HepG2 (cell line): ENCODE measurements around the gene NNAT. TPM values are rescaled to one million over a fixed set of nuclear protein-coding genes. Genes with fewer than 3 reads are reported as not detected.
A peak's percentile ranks its signal among the peaks of the same experiment; 100 is the strongest.

Source experiments
- AHR ChIP-seq: IDR thresholded peaks from 2 replicates; pipeline ENCODE4 v1.6.1; 2018; ENCODE audit warnings: missing genetic modification reagents, missing compliant biosample characterization
- BRF2 ChIP-seq: sonication (generic); formaldehyde crosslinking; IDR thresholded peaks from 2 replicates; pipeline ENCODE4 v1.8.1; 2022; ENCODE audit warnings: mild to moderate bottlenecking, missing genetic modification reagents
- ERF ChIP-seq: IDR thresholded peaks from 2 replicates; pipeline ENCODE4 v1.6.1; 2018; ENCODE audit warnings: missing biosample characterization, missing genetic modification reagents
- GLI4 ChIP-seq: sonication (generic); formaldehyde crosslinking; IDR thresholded peaks from 2 replicates; pipeline ENCODE4 v1.5.1; 2020; ENCODE audit warnings: missing genetic modification reagents, mild to moderate bottlenecking, moderate library complexity, borderline replicate concordance
- GZF1 ChIP-seq: sonication (generic); formaldehyde crosslinking; IDR thresholded peaks from 2 replicates; pipeline ENCODE4 v1.5.1; 2020; ENCODE audit warnings: mild to moderate bottlenecking, missing genetic modification reagents
- HNRNPH1 ChIP-seq: fragments of 200-400 bp; formaldehyde crosslinking; optimal IDR thresholded peaks from 2 replicates; pipeline ENCODE3; 2017; ENCODE audit warnings: mild to moderate bottlenecking, low read depth, low read length
- KAT2B ChIP-seq: fragments of 150-350 bp; IDR thresholded peaks from 2 replicates; pipeline ENCODE4 v1.6.1; 2014; ENCODE audit warnings: low read depth, low read length, borderline replicate concordance
- NR2F2 ChIP-seq: IDR thresholded peaks from 2 replicates; pipeline ENCODE4 v1.6.1; 2012; ENCODE audit warnings: low read depth, inconsistent platforms, borderline replicate concordance
- PHF8 ChIP-seq: sonication (generic); formaldehyde crosslinking; IDR thresholded peaks from 2 replicates; pipeline ENCODE4 v1.5.0; 2020; ENCODE audit warnings: missing genetic modification reagents
- SALL1 ChIP-seq: sonication (generic); formaldehyde crosslinking; IDR thresholded peaks from 2 replicates; pipeline ENCODE4 v1.8.0; 2022; ENCODE audit warnings: mild to moderate bottlenecking, missing genetic modification reagents
- ZFP62 ChIP-seq: sonication (generic); formaldehyde crosslinking; IDR thresholded peaks from 2 replicates; pipeline ENCODE4 v1.4.0; 2020; ENCODE audit warnings: missing genetic modification reagents
- ZMYM4 ChIP-seq: sonication (generic); formaldehyde crosslinking; IDR thresholded peaks from 2 replicates; pipeline ENCODE4 v1.8.1; 2023; ENCODE audit warnings: mild to moderate bottlenecking, missing genetic modification reagents
- ZNF138 ChIP-seq: sonication (generic); formaldehyde crosslinking; IDR thresholded peaks from 2 replicates; pipeline ENCODE4 v1.5.0; 2020; ENCODE audit warnings: mild to moderate bottlenecking, low read depth, missing genetic modification reagents
- ZNF670 ChIP-seq: sonication (generic); formaldehyde crosslinking; IDR thresholded peaks from 2 replicates; pipeline ENCODE4 v1.8.0; 2022; ENCODE audit warnings: mild to moderate bottlenecking, missing genetic modification reagents, borderline replicate concordance
- ZNF691 ChIP-seq: sonication (generic); formaldehyde crosslinking; IDR thresholded peaks from 2 replicates; pipeline ENCODE4 v1.4.0; 2020; ENCODE audit warnings: missing genetic modification reagents, low read depth, mild to moderate bottlenecking, borderline replicate concordance
- polyA plus RNA-seq, 8 experiments: library from polyadenylated mRNA; depleted of rRNA in 3 of 8; stranded (reverse) in 7 of 8; unstranded in 1 of 8; fragments of >200 nt; fragmentation: Illumina TruSeq in 4 of 8; extraction: Trizol in 4 of 8; gene quantifications; 2 replicates each; pipeline versions ENCODE4 v1.2.1 to v1.2.3, GENCODE V29; 2011 to 2016; ENCODE audit warnings: low read depth in 4 of 8, missing spikeins in 1 of 8, mixed read lengths in 1 of 8; ENCODE audit not compliant: insufficient read depth in 1 of 8
- total RNA-seq, 5 experiments: library from RNA; depleted of rRNA; stranded (reverse); fragments of >200 nt; fragmentation: Illumina TruSeq; extraction: Trizol; gene quantifications; 2 replicates each; pipeline ENCODE4 v1.2.3, GENCODE V29; 2016; ENCODE audit warnings: low read depth in 1 of 5
- TF ChIP-seq, protein P1 (sequence below): sonication (generic); formaldehyde crosslinking; IDR thresholded peaks from 2 replicates; pipeline ENCODE4 v1.4.0; 2020; ENCODE audit warnings: missing genetic modification reagents, mild to moderate bottlenecking, borderline replicate concordance
- TF ChIP-seq, protein P2 (sequence below): sonication (generic); formaldehyde crosslinking; conservative IDR thresholded peaks from 2 replicates; pipeline ENCODE4 v1.5.0; 2020; ENCODE audit warnings: missing genetic modification reagents
- TF ChIP-seq, protein P3 (sequence below): sonication (generic); formaldehyde crosslinking; IDR thresholded peaks from 2 replicates; pipeline ENCODE4 v1.8.1; 2023; ENCODE audit warnings: missing genetic modification reagents, mild to moderate bottlenecking, borderline replicate concordance
- TF ChIP-seq, protein P4 (sequence below): sonication (generic); formaldehyde crosslinking; conservative IDR thresholded peaks from 2 replicates; pipeline ENCODE4 v1.4.0; 2020; ENCODE audit warnings: mild to moderate bottlenecking, missing genetic modification reagents, moderate library complexity

Gene NNAT
- total and polyA plus RNA-seq, 2 of the 13 experiments (the other 11 are each of a cell fraction or from before 2014, with no cell fraction given), result not detected

DNA sequence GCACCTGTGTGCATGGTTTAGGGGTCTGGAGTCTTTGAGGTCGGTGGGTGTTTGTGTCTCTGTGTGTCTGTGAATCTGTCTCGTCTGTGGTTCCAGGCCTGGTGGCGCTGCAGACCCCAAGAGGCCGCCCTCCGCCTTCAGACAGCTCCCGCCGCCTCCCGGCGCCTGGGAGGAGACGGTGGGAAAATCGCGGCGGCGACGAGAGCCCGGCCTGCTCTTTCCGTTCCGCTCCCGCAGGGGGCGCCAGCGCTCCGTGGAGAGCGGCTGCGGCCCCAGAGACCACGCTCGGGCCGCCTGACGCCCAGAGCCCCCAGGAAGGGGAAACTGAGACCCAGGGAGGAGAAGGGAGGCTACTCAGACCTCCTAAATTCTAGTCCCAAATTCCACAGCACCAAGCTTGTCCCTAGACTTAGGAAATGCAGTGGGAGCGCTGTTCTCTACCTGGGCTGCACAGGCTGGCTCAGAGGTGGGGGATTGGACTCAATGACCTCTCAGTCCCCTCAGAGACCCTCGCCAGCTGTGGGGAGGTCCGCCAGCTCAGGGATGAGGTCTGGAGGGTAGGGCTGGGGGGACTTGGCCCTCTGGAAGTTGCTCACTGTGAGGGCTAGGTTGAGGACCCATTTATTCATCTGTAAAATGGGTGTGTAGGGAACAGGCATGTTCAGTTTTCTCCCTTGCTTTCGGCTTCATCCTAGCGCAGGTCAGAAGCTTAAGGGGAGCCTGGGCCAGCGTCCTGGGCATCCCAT, 43.5 kb downstream of the NNAT start (continued):
- TF ChIP-seq GZF1 (CRISPR knock-in tag), result no peak
- TF ChIP-seq, protein P1, sequence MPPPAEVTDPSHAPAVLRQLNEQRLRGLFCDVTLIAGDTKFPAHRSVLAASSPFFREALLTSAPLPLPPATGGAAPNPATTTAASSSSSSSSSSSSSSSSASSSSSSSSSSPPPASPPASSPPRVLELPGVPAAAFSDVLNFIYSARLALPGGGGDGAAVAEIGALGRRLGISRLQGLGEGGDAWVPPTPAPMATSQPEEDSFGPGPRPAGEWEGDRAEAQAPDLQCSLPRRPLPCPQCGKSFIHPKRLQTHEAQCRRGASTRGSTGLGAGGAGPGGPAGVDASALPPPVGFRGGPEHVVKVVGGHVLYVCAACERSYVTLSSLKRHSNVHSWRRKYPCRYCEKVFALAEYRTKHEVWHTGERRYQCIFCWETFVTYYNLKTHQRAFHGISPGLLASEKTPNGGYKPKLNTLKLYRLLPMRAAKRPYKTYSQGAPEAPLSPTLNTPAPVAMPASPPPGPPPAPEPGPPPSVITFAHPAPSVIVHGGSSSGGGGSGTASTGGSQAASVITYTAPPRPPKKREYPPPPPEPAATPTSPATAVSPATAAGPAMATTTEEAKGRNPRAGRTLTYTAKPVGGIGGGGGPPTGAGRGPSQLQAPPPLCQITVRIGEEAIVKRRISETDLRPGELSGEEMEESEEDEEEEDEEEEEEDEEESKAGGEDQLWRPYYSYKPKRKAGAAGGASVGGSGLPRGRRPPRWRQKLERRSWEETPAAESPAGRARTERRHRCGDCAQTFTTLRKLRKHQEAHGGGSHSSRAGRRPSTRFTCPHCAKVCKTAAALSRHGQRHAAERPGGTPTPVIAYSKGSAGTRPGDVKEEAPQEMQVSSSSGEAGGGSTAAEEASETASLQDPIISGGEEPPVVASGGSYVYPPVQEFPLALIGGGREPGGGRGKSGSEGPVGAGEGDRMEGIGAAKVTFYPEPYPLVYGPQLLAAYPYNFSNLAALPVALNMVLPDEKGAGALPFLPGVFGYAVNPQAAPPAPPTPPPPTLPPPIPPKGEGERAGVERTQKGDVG (CRISPR knock-in tag), result no peak
- no peak for TF ChIP-seq KAT2B
- TF ChIP-seq, protein P2, sequence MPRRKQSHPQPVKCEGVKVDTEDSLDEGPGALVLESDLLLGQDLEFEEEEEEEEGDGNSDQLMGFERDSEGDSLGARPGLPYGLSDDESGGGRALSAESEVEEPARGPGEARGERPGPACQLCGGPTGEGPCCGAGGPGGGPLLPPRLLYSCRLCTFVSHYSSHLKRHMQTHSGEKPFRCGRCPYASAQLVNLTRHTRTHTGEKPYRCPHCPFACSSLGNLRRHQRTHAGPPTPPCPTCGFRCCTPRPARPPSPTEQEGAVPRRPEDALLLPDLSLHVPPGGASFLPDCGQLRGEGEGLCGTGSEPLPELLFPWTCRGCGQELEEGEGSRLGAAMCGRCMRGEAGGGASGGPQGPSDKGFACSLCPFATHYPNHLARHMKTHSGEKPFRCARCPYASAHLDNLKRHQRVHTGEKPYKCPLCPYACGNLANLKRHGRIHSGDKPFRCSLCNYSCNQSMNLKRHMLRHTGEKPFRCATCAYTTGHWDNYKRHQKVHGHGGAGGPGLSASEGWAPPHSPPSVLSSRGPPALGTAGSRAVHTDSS, result no peak
- TF ChIP-seq HNRNPH1, result no peak
- TF ChIP-seq, protein P3, sequence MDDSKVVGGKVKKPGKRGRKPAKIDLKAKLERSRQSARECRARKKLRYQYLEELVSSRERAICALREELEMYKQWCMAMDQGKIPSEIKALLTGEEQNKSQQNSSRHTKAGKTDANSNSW (CRISPR knock-in tag), result no peak
- no peak for TF ChIP-seq BRF2 (CRISPR knock-in tag)
- TF ChIP-seq ERF, result peak; percentile 62; the same call in 1 of the 2 replicates
- TF ChIP-seq AHR (CRISPR knock-in tag), result no peak
- no peak for TF ChIP-seq GLI4
- no peak for TF ChIP-seq ZFP62 (CRISPR knock-in tag)
- TF ChIP-seq PHF8 (CRISPR knock-in tag), result no peak
- TF ChIP-seq NR2F2, result no peak
- TF ChIP-seq ZNF138 (CRISPR knock-in tag), result no peak
- TF ChIP-seq, protein P4, sequence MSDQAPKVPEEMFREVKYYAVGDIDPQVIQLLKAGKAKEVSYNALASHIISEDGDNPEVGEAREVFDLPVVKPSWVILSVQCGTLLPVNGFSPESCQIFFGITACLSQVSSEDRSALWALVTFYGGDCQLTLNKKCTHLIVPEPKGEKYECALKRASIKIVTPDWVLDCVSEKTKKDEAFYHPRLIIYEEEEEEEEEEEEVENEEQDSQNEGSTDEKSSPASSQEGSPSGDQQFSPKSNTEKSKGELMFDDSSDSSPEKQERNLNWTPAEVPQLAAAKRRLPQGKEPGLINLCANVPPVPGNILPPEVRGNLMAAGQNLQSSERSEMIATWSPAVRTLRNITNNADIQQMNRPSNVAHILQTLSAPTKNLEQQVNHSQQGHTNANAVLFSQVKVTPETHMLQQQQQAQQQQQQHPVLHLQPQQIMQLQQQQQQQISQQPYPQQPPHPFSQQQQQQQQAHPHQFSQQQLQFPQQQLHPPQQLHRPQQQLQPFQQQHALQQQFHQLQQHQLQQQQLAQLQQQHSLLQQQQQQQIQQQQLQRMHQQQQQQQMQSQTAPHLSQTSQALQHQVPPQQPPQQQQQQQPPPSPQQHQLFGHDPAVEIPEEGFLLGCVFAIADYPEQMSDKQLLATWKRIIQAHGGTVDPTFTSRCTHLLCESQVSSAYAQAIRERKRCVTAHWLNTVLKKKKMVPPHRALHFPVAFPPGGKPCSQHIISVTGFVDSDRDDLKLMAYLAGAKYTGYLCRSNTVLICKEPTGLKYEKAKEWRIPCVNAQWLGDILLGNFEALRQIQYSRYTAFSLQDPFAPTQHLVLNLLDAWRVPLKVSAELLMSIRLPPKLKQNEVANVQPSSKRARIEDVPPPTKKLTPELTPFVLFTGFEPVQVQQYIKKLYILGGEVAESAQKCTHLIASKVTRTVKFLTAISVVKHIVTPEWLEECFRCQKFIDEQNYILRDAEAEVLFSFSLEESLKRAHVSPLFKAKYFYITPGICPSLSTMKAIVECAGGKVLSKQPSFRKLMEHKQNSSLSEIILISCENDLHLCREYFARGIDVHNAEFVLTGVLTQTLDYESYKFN (CRISPR knock-in tag), result no peak
- TF ChIP-seq ZNF691 (CRISPR knock-in tag), result peak; percentile 32; the same call in 1 of the 2 replicates
- no peak for TF ChIP-seq ZNF670
- TF ChIP-seq ZMYM4 (CRISPR knock-in tag), result 0 out of 2 replicates have a peak, but pooled peaks have one; percentile 9
- TF ChIP-seq SALL1, result no peak
